NOMO-1 treated with DMSO at 0.1 percent for 48 hours (cell line): ENCODE measurements around the gene EPOP.
A peak's percentile ranks its signal among the peaks of the same experiment; 100 is the strongest.
"Not testable (repeated sequence)": the region's sequence is repeated elsewhere in the genome, so short reads cannot be mapped to it uniquely, and the experiment has no call there.

Experiments
- DNase-seq: peaks from one replicate; lab custom pipeline; 2025; ENCODE audit not compliant: unreplicated experiment; lab: John Stamatoyannopoulos, UW

Gene EPOP

DNA sequence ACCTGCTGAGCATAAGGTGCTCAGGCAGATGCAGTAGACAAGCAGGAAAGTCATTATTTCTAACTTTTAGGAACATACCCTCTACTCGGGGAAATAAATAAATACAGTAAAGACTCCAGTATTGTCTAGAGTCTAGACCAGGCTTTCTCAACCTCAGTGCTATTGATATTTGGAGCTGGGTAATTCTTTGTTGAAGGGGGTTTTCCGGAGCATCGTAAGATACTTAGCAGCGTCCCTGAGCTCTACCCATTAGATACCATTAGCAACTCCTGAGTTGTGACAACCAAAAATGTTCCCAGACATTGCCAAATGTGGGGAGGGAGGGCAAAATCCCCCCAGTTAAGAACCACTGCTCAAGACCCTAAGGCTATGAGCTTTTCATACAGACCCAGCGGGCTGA lies 21.1 kb downstream of the EPOP start:
- no peak for DNase-seq

DNA sequence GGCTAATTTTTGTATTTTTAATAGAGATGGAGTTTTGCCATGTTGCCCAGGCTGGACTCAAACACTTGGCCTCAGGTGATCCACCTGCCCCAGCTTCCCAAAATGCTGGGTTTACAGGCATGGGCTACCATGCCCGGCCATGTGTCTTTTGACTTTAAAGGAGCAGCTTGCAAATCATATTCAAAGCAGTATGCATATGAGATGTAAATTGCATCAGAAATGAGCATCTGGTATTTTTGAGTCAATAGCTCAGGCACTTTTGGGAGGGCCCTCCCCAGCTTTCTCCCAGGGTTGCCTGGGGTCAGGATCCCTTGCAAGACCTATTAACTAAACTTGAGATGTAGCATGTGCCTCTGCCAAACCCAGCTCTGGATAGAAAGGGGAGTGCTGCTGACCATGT lies 21.5 kb downstream of the EPOP start:
- DNase-seq = no peak

DNA sequence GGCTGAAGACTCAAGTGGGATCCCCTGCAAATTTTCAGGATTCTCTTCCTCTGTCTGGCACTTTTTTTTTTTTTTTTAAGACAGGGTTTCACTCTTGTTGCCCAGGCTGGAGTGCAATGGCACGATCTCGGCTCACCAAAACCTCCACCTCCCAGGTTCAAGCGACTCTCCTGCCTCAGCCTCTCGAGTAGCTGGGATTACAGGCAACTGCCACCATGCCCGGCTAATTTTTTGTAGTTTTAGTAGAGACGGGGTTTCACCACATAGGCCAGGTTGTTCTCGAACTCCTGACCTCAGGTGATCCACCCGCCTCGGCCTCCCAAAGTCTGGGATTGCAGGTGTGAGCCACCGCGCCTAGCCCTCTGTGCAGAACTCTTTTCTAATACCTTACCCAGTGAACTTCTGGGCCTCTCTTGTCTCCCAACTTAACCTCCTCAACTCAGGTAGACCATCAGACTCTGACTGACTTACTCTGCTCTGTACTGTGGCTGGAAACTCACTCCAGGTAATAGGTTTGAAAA lies 24.0 kb downstream of the EPOP start:
- not testable (repeated sequence) for DNase-seq

DNA sequence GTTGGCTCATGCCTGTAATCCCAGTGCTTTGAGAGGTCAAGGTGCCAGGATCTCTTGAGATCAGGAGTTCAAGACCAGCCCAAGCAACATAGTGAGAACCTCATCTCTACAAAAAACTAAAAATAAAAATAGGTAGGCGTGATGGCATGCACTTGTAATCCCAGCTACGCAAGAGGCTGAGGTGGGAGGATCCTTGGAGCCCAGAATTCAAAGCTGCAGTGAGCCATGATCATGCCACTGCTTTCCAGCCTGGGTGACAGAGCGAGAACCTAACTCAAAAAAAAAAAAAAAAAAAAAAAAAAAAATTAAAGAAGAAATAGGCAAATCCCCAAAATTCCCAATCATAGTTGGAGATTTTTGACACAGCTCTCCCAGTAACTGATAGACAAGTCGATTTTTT lies 36.8 kb downstream of the EPOP start:
- no peak for DNase-seq

DNA sequence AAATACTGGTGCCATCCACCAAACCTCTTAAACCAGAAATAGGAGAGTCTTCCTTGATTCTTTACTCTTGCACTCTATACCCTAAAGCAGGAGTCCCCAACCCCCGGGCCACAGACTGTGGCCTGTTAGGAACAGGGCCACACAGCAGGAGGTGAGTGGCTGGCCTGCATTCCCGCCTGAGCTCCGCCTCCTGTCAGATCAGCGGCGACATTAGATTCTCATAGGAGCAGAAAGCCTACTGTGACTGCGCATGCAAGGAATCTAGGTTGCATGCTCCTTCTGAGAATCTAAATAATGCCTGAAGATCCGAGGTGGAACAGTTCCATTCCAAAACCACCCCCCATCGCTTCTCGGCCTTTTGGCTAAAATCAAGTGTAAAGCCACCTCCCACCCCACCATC lies 38.7 kb downstream of the EPOP start:
- no peak for DNase-seq

DNA sequence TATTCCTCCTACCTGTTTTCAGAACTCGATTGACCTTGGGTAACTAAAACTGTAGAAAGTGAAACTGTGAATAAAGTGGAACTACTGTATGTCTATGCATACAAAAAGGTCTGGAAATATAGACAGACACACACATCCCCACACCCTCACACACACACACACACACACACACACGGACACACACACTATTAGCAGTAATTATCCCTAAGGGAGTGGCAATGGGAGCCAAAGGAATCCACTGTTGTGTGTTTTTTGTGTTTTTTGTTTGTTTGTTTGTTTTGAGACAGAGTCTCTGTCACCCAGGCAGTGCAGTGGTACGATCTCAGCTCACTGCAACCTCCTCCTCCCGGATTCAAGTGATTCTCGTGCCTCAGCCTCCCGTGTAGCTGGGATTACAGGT lies 42.4 kb downstream of the EPOP start:
- DNase-seq = no peak

DNA sequence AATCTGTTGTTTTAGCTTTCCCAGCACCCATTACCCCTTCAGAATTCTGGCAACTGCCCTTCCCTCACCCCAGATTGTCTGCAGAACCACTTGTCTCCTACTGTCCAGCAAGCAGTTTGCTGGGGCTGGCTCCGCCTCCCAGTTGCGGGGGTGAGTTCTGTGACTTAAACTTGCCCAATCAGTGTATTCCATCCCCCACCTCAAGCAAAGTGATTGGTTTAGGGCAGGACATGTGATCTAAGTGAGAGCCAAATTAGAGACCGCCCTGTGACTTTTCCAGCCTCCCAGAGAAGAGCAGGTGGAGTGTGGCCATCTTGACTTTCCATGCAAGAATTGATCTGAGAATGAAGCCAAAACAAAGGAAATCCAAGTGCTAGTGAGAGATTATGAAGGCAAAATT lies 46.3 kb downstream of the EPOP start:
- DNase-seq = peak; percentile 12

DNA sequence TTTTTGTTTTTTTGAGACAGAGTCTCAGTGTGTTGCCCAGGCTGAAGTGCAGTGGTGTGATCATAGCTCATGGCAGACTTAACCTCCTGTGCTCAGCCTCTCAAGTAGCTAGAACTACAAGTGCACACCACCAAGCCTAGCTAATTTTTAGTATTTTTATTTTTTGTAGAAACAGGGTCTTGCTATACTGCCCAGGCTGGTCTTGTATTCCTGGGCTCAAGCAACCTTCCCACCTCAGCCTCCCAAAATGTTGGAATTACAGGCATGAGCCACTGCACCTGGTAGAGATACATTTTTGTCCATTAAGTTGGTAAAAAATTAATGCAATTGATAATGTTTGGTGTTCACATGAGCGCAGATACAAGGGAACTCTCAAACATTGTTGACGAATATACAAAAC lies 46.8 kb downstream of the EPOP start:
- no peak for DNase-seq

DNA sequence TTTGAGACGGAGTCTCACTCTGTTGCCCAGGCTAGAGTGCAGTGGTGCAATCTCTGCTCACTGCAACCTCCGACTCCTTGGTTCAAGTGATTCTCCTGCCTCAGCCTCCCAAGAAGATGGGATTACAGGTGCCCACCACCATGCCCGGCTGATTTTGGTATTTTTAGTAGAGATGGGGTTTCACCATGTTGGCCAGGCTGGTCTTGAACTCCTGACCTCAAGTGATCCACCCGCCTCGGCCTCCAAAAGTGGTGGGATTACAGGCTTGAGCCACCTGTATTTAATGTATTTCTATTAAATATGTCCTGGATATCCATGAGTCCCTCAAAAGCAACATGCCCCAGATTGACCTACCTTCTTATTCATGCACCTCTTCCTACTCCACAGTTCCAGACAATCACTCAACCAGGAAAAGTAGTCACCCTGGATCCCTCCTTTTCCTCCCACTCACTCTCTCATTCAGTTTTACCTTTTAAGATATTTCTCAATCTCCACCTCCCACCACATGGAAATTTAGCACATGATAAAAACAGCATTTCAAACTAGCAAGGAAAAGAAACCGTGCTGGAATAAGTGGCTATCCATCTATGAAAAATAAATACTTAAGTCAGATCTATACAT lies 48.0 kb downstream of the EPOP start:
- DNase-seq = not testable (repeated sequence)

DNA sequence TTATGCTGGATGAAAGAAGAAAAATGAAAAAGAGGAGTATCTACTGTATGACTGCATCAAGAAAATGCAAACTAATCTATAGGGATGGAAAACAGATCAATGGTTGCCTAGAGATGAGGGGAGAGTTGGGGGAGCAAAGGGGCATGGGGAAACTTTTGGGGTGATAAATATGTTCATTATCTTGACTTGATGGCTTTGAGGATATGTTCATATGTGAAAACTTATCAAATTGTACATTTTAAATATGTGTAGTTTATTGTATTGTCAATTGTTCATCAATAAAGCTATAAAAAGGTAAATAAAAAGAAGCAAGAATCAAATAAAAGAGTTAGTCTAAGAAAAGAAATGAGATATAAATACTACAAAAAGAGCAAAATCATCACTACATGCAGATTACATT lies 49.3 kb downstream of the EPOP start:
- DNase-seq = no peak

DNA sequence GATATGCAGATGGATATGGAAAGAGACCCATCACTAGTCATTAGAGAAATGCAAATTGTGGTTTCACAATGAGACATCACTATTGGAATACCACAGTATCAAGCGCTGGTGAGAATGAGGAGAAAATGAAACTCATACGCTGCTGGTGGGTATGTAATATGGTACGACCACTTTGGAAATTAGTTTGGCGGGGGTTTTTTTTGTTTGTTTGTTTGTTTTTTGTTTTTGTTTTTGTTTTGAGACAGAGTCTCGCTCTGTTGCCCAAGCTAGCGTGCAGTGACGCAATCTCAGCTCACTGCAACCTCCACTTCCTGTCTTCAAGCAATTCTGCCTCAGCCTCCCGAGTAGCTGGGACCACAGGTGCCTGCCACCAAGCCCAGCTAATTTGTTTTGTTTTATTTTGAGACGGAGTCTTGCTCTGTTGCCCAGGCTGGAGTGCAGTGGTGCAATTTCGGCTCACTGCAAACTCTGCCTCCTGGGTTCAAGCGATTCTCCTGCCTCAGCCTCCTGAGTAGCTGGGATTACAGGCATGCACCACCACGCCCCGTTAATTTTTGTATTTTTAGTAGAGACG lies 49.9 kb downstream of the EPOP start:
- DNase-seq = peak; percentile 13
